ENCODE measurements around the gene TGM3.

GRCh38 chr20:2342243-2342642, 46.4 kb downstream of the TGM3 start:
- TF ChIP-seq EZH2 (IDR thresholded peaks at IDR 0.05) (no peak), POLR2AphosphoS5 (IDR thresholded peaks at IDR 0.05; ENCODE audit: borderline replicate concordance, low read depth, low read length) (no peak)
